Measurements from ENCODE around the gene BACH2.

DNA sequence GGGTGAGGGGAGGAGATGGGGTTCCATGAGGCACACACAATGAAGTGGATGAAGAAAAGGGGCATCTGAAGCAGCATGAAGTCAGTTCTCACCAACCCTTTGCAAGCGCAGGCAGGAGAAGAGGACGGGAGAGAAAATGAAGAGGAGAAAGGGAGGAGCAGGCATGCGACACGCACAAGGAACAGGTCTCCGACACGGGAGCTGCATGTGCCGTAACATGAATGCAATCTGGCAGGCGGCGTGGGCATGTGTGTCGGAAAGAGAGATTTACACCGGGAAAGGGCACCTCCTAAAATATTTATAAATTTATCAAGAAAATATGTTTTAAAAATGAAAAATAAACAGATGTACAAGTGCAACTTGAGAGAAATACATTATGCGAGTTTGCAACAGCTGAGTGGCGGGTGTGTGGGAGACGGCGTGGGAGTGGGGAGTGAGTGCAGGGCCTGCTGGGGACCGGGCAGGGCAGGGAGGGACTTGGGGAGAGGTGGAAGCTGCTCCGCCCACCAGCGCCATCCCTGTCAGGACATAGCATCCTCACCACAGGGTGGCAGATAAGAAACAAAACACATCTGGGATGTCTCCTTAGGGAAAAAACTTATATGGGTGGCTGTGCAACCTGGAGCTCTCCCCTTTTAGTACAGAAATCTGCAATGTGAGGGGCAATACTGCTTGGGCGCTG lies 361.8 kb downstream of the BACH2 start:
- TF ChIP-seq, protein P1, sequence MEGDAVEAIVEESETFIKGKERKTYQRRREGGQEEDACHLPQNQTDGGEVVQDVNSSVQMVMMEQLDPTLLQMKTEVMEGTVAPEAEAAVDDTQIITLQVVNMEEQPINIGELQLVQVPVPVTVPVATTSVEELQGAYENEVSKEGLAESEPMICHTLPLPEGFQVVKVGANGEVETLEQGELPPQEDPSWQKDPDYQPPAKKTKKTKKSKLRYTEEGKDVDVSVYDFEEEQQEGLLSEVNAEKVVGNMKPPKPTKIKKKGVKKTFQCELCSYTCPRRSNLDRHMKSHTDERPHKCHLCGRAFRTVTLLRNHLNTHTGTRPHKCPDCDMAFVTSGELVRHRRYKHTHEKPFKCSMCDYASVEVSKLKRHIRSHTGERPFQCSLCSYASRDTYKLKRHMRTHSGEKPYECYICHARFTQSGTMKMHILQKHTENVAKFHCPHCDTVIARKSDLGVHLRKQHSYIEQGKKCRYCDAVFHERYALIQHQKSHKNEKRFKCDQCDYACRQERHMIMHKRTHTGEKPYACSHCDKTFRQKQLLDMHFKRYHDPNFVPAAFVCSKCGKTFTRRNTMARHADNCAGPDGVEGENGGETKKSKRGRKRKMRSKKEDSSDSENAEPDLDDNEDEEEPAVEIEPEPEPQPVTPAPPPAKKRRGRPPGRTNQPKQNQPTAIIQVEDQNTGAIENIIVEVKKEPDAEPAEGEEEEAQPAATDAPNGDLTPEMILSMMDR (IDR thresholded peaks at IDR 0.05): no peak
- TF ChIP-seq POLR2AphosphoS5 (IDR thresholded peaks at IDR 0.05; ENCODE audit: insufficient read depth in 1 of 2, low read depth in 1 of 2) (no peak), POLR2A (IDR thresholded peaks at IDR 0.05) (no peak)
